Measurements from ENCODE around the gene CDH22. TPM values are rescaled to one million over a fixed set of nuclear protein-coding genes. Genes with fewer than 3 reads are reported as not detected.

CDH22 gene
- total RNA-seq, 1 donor from 2014 or later = 0.14 TPM

GRCh38 chr20:46186210-46186609, 122.1 kb downstream of the CDH22 start:
- no peak for DNase-seq (ENCODE audit: low spot score, unreplicated experiment)
- no peak overlapping the region for H3K4me3 Mint-ChIP-seq (ENCODE audit: low read depth)
- no peak overlapping the region for H3K27ac Mint-ChIP-seq
- TF ChIP-seq, protein P1, sequence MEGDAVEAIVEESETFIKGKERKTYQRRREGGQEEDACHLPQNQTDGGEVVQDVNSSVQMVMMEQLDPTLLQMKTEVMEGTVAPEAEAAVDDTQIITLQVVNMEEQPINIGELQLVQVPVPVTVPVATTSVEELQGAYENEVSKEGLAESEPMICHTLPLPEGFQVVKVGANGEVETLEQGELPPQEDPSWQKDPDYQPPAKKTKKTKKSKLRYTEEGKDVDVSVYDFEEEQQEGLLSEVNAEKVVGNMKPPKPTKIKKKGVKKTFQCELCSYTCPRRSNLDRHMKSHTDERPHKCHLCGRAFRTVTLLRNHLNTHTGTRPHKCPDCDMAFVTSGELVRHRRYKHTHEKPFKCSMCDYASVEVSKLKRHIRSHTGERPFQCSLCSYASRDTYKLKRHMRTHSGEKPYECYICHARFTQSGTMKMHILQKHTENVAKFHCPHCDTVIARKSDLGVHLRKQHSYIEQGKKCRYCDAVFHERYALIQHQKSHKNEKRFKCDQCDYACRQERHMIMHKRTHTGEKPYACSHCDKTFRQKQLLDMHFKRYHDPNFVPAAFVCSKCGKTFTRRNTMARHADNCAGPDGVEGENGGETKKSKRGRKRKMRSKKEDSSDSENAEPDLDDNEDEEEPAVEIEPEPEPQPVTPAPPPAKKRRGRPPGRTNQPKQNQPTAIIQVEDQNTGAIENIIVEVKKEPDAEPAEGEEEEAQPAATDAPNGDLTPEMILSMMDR (IDR thresholded peaks at IDR 0.05; ENCODE audit: unreplicated experiment) = no peak
- no peaks in the 10 kb centered on the region for H3K9me3 Mint-ChIP-seq (ENCODE audit: low read depth)
- peaks cover 2% of the 10 kb centered on the region for H3K4me1 Mint-ChIP-seq (ENCODE audit: low read depth)
- no peaks in the 10 kb centered on the region for H3K36me3 Mint-ChIP-seq (ENCODE audit: insufficient read depth)
- peaks cover 32% of the 10 kb centered on the region for H3K27me3 Mint-ChIP-seq

GRCh38 chr20:46185353-46185752, 122.9 kb downstream of the CDH22 start:
- peaks cover 2% of the 10 kb centered on the region for H3K4me1 Mint-ChIP-seq (ENCODE audit: low read depth)
- no peak overlapping the region for H3K27ac Mint-ChIP-seq
- H3K4me3 Mint-ChIP-seq (ENCODE audit: low read depth) = no peak overlapping the region
- H3K9me3 Mint-ChIP-seq (ENCODE audit: low read depth) = no peaks in the 10 kb centered on the region
- no peaks in the 10 kb centered on the region for H3K36me3 Mint-ChIP-seq (ENCODE audit: insufficient read depth)
- DNase-seq (ENCODE audit: low spot score, unreplicated experiment) = no peak
- TF ChIP-seq, protein P1 (IDR thresholded peaks at IDR 0.05; ENCODE audit: unreplicated experiment) = no peak
- H3K27me3 Mint-ChIP-seq = peaks cover 32% of the 10 kb centered on the region

- DNase-seq (ENCODE audit: low spot score, unreplicated experiment) = no peak
Observed at GRCh38 chr20:46183768-46184167, 124.5 kb downstream of the CDH22 start.

GRCh38 chr20:46182276-46183200, 125.8 kb downstream of the CDH22 start:
- TF ChIP-seq, protein P1 (IDR thresholded peaks at IDR 0.05; ENCODE audit: unreplicated experiment) = no peak
- DNase-seq (ENCODE audit: low spot score, unreplicated experiment) = no peak
- no peak overlapping the region for H3K27ac Mint-ChIP-seq
- H3K27me3 Mint-ChIP-seq = peaks cover 35% of the 10 kb centered on the region
- H3K4me3 Mint-ChIP-seq (ENCODE audit: low read depth) = no peak overlapping the region
- no peaks in the 10 kb centered on the region for H3K36me3 Mint-ChIP-seq (ENCODE audit: insufficient read depth)
- peaks cover 3% of the 10 kb centered on the region for H3K4me1 Mint-ChIP-seq (ENCODE audit: low read depth)
- no peaks in the 10 kb centered on the region for H3K9me3 Mint-ChIP-seq (ENCODE audit: low read depth)

More at GRCh38 chr20:46183768-46184167, 124.5 kb downstream of the CDH22 start:
- Mint-ChIP-seq H3K4me1 (ENCODE audit: low read depth) (peaks cover 3% of the 10 kb centered on the region), H3K27ac (no peak overlapping the region), H3K9me3 (ENCODE audit: low read depth) (no peaks in the 10 kb centered on the region), H3K36me3 (ENCODE audit: insufficient read depth) (no peaks in the 10 kb centered on the region), H3K27me3 (peaks cover 32% of the 10 kb centered on the region), H3K4me3 (ENCODE audit: low read depth) (no peak overlapping the region)
- TF ChIP-seq, protein P1 (IDR thresholded peaks at IDR 0.05; ENCODE audit: unreplicated experiment) = no peak

DNA sequence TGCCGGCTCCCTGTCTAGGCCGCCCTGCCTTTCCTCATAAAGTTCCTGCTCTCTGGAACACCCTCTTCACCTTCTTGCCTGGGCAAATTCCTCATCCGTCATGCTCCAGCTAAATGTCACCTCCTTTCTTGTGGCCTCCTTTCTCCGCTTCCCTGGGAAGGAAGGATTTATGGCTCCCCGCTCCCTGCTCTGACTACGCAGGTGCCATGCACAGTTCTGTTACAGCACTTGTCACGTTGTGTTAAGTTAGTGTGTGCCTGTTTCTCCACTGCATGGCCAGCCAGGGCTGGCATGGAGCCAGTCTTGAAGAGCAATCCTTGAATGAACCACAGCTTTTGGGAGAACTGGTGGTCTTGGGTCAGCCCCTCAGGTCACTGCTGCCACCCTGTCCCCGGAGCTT, 128.4 kb downstream of the CDH22 start:
- DNase-seq (ENCODE audit: low spot score, unreplicated experiment) = no peak
- Mint-ChIP-seq H3K27ac (no peak overlapping the region), H3K36me3 (ENCODE audit: insufficient read depth) (no peaks in the 10 kb centered on the region), H3K9me3 (ENCODE audit: low read depth) (no peaks in the 10 kb centered on the region), H3K4me3 (ENCODE audit: low read depth) (no peak overlapping the region), H3K4me1 (ENCODE audit: low read depth) (peaks cover 3% of the 10 kb centered on the region), H3K27me3 (peaks cover 43% of the 10 kb centered on the region)
- TF ChIP-seq, protein P1 (IDR thresholded peaks at IDR 0.05; ENCODE audit: unreplicated experiment) = no peak

Data from progenitor cell of endocrine pancreas (in vitro differentiated cells).